Liver (tissue), 9 donors: ENCODE data around the gene DAB1. TPM values are rescaled to one million over a fixed set of nuclear protein-coding genes. Genes with fewer than 3 reads are reported as not detected.

ENCODE experiments used
- DNase-seq: peaks from one replicate; pipeline ENCODE4 v3.0.0-alpha.2; 2017; ENCODE audit warnings: low spot score
- H3K27ac ChIP-seq, 2 donors: one replicate each; pipeline ENCODE4 v1.7.0; 2013; ENCODE audit warnings: inconsistent platforms in 2 of 2, low read length in 2 of 2, control low read depth in 1 of 2, low read depth in 1 of 2, mild to moderate bottlenecking in 1 of 2
- H3K27me3 ChIP-seq, 4 donors: one replicate each; pipeline versions ENCODE4 v1.6.1 to v1.7.0; 2013; ENCODE audit warnings: low read length in 3 of 4, inconsistent platforms in 1 of 4, mild to moderate bottlenecking in 1 of 4, moderate library complexity in 1 of 4; ENCODE audit not compliant: control insufficient read depth in 4 of 4, insufficient read depth in 4 of 4
- H3K36me3 ChIP-seq, 4 donors: one replicate each; pipeline versions ENCODE4 v1.6.1 to v1.7.0; 2013; ENCODE audit warnings: low read length in 3 of 4, mild to moderate bottlenecking in 3 of 4, low read depth in 1 of 4, moderate library complexity in 1 of 4; ENCODE audit not compliant: control insufficient read depth in 4 of 4, insufficient read depth in 3 of 4
- H3K4me1 ChIP-seq, 4 donors: one replicate each; pipeline versions ENCODE4 v1.6.1 to v1.7.0; 2013; ENCODE audit warnings: low read length in 3 of 4, mild to moderate bottlenecking in 3 of 4, moderate library complexity in 1 of 4; ENCODE audit not compliant: control insufficient read depth in 4 of 4, insufficient read depth in 4 of 4
- H3K4me3 ChIP-seq, 3 donors: one replicate each; pipeline versions ENCODE4 v1.6.1 to v1.7.0; 2013; ENCODE audit warnings: low read length in 3 of 3, control low read depth in 1 of 3, low read depth in 1 of 3, mild to moderate bottlenecking in 1 of 3
- H3K9ac ChIP-seq, 2 donors: one replicate each; pipeline ENCODE4 v1.7.0; 2013; ENCODE audit warnings: low read length in 2 of 2, mild to moderate bottlenecking in 2 of 2, moderate library complexity in 2 of 2, control low read depth in 1 of 2, low read depth in 1 of 2
- H3K9me3 ChIP-seq, 4 donors: one replicate each; pipeline versions ENCODE4 v1.6.1 to v1.7.0; 2013; ENCODE audit warnings: low read length in 3 of 4; ENCODE audit not compliant: control insufficient read depth in 4 of 4
- EGR1 ChIP-seq, 2 donors: IDR thresholded peaks; 2 replicates each; pipeline ENCODE4 v1.6.1; 2016 to 2018; ENCODE audit warnings: antibody characterized with exemption in 2 of 2, low read depth in 2 of 2
- FOXA1 ChIP-seq: IDR thresholded peaks from 2 replicates; pipeline ENCODE4 v1.6.1; 2016; ENCODE audit warnings: antibody characterized with exemption
- FOXA2 ChIP-seq: IDR thresholded peaks from 2 replicates; pipeline ENCODE4 v1.6.1; 2016; ENCODE audit warnings: antibody characterized with exemption
- GABPA ChIP-seq, 2 donors: IDR thresholded peaks in 1 of 2; conservative IDR thresholded peaks in 1 of 2; 2 replicates each; pipeline ENCODE4 v1.6.1; 2016; ENCODE audit warnings: antibody characterized with exemption in 2 of 2, mild to moderate bottlenecking in 1 of 2, moderate library complexity in 1 of 2
- HNF4A ChIP-seq, 2 donors: conservative IDR thresholded peaks; 2 replicates each; pipeline ENCODE4 v1.6.1; 2016; ENCODE audit warnings: antibody characterized with exemption in 2 of 2, mild to moderate bottlenecking in 2 of 2
- HNF4G ChIP-seq: IDR thresholded peaks from 2 replicates; pipeline ENCODE4 v1.6.1; 2016; ENCODE audit warnings: antibody characterized with exemption
- JUND ChIP-seq, 2 donors: IDR thresholded peaks; 2 replicates each; pipeline ENCODE4 v1.6.1; 2016; ENCODE audit warnings: antibody characterized with exemption in 2 of 2
- NR2F2 ChIP-seq: IDR thresholded peaks from 2 replicates; pipeline ENCODE4 v1.6.1; 2016; ENCODE audit warnings: antibody characterized with exemption
- RAD21 ChIP-seq, 2 donors: IDR thresholded peaks; 2 replicates each; pipeline ENCODE4 v1.6.1; 2016; ENCODE audit warnings: antibody characterized with exemption in 2 of 2, mild to moderate bottlenecking in 2 of 2
- RXRA ChIP-seq, 2 donors: IDR thresholded peaks; 2 replicates each; pipeline ENCODE4 v1.6.1; 2017 to 2018; ENCODE audit warnings: antibody characterized with exemption in 2 of 2, mild to moderate bottlenecking in 1 of 2
- SP1 ChIP-seq: IDR thresholded peaks from 2 replicates; pipeline ENCODE4 v1.6.1; 2018; ENCODE audit warnings: antibody characterized with exemption, mild to moderate bottlenecking
- TAF1 ChIP-seq: conservative IDR thresholded peaks from 2 replicates; pipeline ENCODE4 v1.6.1; 2016; ENCODE audit warnings: antibody characterized with exemption, mild to moderate bottlenecking
- YY1 ChIP-seq: IDR thresholded peaks from 2 replicates; pipeline ENCODE4 v1.6.1; 2016; ENCODE audit warnings: antibody characterized with exemption, mild to moderate bottlenecking
- WGBS: extraction: QIAGEN DNeasy Blood & Tissue Kit; methylation state at CpG from one replicate; pipeline ENCODE4 v1.1.7; 2013; 5-methylcytosine and 5-hydroxymethylcytosine counted together
- polyA plus RNA-seq, 2 donors: library from polyadenylated mRNA; stranded (reverse) in 1 of 2; unstranded in 1 of 2; fragments of 200-250 nt in 1 of 2; fragments of >200 nt in 1 of 2; fragmentation: Nextera tagmentation in 1 of 2; extraction: Ambion mirVana in 1 of 2; gene quantifications; one replicate each; pipeline versions ENCODE4 v1.2.1 to v1.2.3, GENCODE V29; 2013 to 2015
- total RNA-seq, 2 donors: library from RNA; depleted of rRNA; stranded (reverse); fragments of >200 nt; gene quantifications; one replicate each; pipeline ENCODE4 v1.2.3, GENCODE V29; 2014
- TF ChIP-seq, protein P1 (sequence below): IDR thresholded peaks from 2 replicates; pipeline ENCODE4 v1.6.1; 2016; ENCODE audit warnings: antibody characterized with exemption
- TF ChIP-seq, protein P2 (sequence below): fragments of 150-350 bp; IDR thresholded peaks from 2 replicates; pipeline ENCODE4 v1.5.1; 2017; ENCODE audit warnings: improper control_type of control experiment, low read depth, low read length; ENCODE audit not compliant: missing input control
- TF ChIP-seq, protein P3 (sequence below): IDR thresholded peaks from 2 replicates; pipeline ENCODE4 v1.6.1; 2016; ENCODE audit warnings: antibody characterized with exemption
- TF ChIP-seq, protein P4 (sequence below): IDR thresholded peaks from 2 replicates; pipeline ENCODE4 v1.6.1; 2016; ENCODE audit warnings: antibody characterized with exemption
- TF ChIP-seq, protein P5 (sequence below): IDR thresholded peaks from 2 replicates; pipeline ENCODE4 v1.6.1; 2016; ENCODE audit warnings: antibody characterized with exemption, mild to moderate bottlenecking
- donor health status: healthy.
- donor health status: healthy.
- donor health status: healthy.
- donor health status: healthy.
- donor health status: healthy.

The DAB1 gene
- total and polyA plus RNA-seq, 4 donors = 0.54 to 1.7 (median 1.2) TPM

DNA sequence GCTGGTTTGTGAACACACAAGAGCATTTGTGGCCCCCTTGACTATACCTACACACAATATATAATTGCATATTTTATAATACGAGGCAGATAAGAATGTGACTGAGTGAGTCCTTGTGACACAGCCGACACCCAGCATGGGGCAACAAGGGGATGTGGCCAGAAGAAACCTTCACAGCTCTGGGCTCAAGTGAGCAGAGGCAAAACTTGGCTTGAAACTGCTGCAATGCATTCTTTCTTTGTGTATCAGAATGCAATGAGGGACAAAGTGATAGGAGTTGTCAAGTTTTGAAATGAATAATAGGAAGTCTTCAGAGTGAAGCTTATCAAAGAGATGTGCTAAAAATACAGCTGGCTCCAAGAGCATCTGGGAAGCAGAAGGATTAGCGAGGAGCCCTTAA lies 334.0 kb downstream of the DAB1 start:
- no peak for TF ChIP-seq FOXA1
- WGBS = 61% methylated on average over 3 of the region's 3 CpGs
- no peak overlapping the region for H3K9ac ChIP-seq
- no peak for DNase-seq
- peaks cover 0 to under 1% (median 0%) of the 10 kb centered on the region in 4 donors for H3K36me3 ChIP-seq
- H3K4me3 ChIP-seq = no peak overlapping the region
- no peaks in the 10 kb centered on the region for H3K9me3 ChIP-seq
- H3K27ac ChIP-seq = no peak overlapping the region
- no peaks in the 10 kb centered on the region for H3K4me1 ChIP-seq
- no peaks in the 10 kb centered on the region for H3K27me3 ChIP-seq

DNA sequence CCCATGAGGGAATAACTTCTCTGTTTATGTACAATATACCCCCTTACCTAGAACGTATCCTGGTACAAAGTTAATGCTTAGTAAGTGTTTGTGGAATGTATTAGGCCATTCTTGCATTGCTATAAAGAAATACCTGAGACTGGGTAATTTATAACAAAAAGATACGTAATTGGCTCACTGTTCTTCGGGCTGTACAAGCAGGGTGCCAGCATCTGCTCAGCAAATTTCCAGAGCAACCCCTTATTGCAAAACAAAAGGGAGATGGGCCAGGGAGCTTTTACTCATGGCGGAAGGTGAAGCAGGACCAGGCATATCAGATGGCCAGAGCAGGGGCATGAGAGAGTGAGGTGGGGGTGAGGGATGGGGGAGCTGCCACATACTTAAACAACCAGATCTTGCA lies 334.6 kb downstream of the DAB1 start:
- TF ChIP-seq, protein P1, sequence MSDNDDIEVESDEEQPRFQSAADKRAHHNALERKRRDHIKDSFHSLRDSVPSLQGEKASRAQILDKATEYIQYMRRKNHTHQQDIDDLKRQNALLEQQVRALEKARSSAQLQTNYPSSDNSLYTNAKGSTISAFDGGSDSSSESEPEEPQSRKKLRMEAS = no peak
- no peak for TF ChIP-seq JUND (IDR thresholded peaks at IDR 0.05)
- TF ChIP-seq NR2F2 = no peak
- TF ChIP-seq, protein P2, sequence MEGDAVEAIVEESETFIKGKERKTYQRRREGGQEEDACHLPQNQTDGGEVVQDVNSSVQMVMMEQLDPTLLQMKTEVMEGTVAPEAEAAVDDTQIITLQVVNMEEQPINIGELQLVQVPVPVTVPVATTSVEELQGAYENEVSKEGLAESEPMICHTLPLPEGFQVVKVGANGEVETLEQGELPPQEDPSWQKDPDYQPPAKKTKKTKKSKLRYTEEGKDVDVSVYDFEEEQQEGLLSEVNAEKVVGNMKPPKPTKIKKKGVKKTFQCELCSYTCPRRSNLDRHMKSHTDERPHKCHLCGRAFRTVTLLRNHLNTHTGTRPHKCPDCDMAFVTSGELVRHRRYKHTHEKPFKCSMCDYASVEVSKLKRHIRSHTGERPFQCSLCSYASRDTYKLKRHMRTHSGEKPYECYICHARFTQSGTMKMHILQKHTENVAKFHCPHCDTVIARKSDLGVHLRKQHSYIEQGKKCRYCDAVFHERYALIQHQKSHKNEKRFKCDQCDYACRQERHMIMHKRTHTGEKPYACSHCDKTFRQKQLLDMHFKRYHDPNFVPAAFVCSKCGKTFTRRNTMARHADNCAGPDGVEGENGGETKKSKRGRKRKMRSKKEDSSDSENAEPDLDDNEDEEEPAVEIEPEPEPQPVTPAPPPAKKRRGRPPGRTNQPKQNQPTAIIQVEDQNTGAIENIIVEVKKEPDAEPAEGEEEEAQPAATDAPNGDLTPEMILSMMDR = no peak
- TF ChIP-seq TAF1 = no peak
- no peak for TF ChIP-seq HNF4A (conservative IDR thresholded peaks at IDR 0.05)
- TF ChIP-seq RXRA (IDR thresholded peaks at IDR 0.05) = no peak
- TF ChIP-seq EGR1 (IDR thresholded peaks at IDR 0.05; ENCODE audit: low read depth in 2 of 2) = no peak
- no peak for TF ChIP-seq RAD21 (IDR thresholded peaks at IDR 0.05)
- no peak for TF ChIP-seq GABPA (IDR thresholded peaks at IDR 0.05 in 1 of 2, conservative IDR thresholded peaks at IDR 0.05 in 1 of 2)
- TF ChIP-seq SP1 = no peak
- no peak for TF ChIP-seq FOXA2
- TF ChIP-seq, protein P3, sequence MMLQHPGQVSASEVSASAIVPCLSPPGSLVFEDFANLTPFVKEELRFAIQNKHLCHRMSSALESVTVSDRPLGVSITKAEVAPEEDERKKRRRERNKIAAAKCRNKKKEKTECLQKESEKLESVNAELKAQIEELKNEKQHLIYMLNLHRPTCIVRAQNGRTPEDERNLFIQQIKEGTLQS = no peak
- TF ChIP-seq HNF4G = no peak
- no peak for TF ChIP-seq YY1
- TF ChIP-seq, protein P4, sequence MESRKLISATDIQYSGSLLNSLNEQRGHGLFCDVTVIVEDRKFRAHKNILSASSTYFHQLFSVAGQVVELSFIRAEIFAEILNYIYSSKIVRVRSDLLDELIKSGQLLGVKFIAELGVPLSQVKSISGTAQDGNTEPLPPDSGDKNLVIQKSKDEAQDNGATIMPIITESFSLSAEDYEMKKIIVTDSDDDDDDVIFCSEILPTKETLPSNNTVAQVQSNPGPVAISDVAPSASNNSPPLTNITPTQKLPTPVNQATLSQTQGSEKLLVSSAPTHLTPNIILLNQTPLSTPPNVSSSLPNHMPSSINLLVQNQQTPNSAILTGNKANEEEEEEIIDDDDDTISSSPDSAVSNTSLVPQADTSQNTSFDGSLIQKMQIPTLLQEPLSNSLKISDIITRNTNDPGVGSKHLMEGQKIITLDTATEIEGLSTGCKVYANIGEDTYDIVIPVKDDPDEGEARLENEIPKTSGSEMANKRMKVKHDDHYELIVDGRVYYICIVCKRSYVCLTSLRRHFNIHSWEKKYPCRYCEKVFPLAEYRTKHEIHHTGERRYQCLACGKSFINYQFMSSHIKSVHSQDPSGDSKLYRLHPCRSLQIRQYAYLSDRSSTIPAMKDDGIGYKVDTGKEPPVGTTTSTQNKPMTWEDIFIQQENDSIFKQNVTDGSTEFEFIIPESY = no peak
- no peak for TF ChIP-seq FOXA1
- TF ChIP-seq, protein P5, sequence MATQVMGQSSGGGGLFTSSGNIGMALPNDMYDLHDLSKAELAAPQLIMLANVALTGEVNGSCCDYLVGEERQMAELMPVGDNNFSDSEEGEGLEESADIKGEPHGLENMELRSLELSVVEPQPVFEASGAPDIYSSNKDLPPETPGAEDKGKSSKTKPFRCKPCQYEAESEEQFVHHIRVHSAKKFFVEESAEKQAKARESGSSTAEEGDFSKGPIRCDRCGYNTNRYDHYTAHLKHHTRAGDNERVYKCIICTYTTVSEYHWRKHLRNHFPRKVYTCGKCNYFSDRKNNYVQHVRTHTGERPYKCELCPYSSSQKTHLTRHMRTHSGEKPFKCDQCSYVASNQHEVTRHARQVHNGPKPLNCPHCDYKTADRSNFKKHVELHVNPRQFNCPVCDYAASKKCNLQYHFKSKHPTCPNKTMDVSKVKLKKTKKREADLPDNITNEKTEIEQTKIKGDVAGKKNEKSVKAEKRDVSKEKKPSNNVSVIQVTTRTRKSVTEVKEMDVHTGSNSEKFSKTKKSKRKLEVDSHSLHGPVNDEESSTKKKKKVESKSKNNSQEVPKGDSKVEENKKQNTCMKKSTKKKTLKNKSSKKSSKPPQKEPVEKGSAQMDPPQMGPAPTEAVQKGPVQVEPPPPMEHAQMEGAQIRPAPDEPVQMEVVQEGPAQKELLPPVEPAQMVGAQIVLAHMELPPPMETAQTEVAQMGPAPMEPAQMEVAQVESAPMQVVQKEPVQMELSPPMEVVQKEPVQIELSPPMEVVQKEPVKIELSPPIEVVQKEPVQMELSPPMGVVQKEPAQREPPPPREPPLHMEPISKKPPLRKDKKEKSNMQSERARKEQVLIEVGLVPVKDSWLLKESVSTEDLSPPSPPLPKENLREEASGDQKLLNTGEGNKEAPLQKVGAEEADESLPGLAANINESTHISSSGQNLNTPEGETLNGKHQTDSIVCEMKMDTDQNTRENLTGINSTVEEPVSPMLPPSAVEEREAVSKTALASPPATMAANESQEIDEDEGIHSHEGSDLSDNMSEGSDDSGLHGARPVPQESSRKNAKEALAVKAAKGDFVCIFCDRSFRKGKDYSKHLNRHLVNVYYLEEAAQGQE = no peak
- H3K27ac ChIP-seq = no peak overlapping the region
- H3K4me1 ChIP-seq = no peaks in the 10 kb centered on the region
- no peak overlapping the region for H3K9ac ChIP-seq
- DNase-seq = no peak
- H3K9me3 ChIP-seq = no peaks in the 10 kb centered on the region
- no peak overlapping the region for H3K4me3 ChIP-seq
- H3K36me3 ChIP-seq = peaks cover 0 to 3% (median 0%) of the 10 kb centered on the region in 4 donors
- no peaks in the 10 kb centered on the region for H3K27me3 ChIP-seq
- 94% methylated on average over 4 of the region's 4 CpGs for whole genome bisulfite sequencing
